Measurements from ENCODE around the gene MXRA7. TPM values are rescaled to one million over a fixed set of nuclear protein-coding genes. Genes with fewer than 3 reads are reported as not detected.
A peak's percentile ranks its signal among the peaks of the same experiment; 100 is the strongest.

MXRA7 gene
- total RNA-seq, 1 experiment from 2014 or later, result 247 TPM

DNA sequence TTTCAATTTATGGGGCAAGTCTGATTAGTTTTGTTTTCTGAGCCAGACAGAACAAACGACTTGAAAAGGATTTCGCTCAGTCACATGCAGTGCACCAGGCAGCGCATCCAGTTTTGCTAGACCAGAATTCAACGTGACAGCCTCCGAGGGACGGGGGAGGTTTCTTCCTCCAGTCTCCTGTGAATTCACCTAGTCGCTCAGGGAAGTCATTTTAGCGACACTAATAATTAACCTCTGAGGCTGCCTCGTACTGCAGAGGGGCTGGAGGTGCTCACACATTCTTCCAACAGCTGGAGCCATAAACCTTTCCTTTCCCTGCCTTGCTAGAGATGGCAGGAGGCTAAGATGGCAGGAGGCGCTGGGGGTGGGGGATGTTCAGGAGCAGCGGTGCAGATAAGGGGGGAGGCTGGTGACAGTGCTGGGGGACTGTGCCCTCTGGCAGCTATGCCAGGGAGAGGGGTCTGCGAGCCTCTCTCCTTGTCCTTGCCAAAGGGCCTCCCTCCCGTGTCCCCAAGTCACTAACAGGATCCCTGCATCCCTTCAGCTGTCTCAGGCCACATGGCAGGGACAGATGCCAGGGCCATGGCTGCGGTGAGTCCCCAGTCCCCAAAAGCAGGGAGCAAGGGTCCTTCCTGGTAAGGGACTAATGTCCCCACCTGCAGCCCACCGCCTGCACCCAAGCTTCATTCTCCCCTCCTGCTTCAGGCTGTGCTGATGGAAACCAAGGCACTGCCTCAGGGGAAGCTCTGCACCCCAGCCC lies 24.0 kb downstream of the MXRA7 start:
- Histone ChIP-seq H3K9me3 (replicated peaks) (no peaks in the 10 kb centered on the region), H3K4me3 (no peak overlapping the region), H3K27me3 (no peaks in the 10 kb centered on the region), H3K4me1 (peaks cover 53% of the 10 kb centered on the region), H3K27ac (no peak overlapping the region), H3K36me3 (peaks cover 3% of the 10 kb centered on the region; the same call in 1 of the 2 replicates)
- no peak for DNase-seq

DNA sequence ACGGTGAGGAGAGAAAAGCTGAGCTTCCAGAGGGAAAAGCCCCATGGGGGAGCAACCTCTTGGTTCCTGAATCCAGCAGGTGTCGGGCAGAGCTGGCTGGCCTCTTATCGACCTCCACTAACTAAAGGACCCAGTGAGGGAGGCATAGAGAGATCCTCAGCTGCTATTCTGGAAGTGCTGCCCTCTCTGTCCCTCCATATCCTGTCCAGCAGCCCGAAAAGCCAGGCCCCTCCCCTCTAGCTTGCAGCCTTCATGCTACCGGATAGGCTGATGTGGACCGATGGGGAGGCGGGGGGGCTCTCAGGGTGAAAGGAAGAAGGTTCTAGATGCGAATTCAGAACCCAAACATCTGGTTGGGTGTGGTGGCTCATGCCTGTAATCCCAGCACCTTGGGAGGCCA lies 24.9 kb downstream of the MXRA7 start:
- no peaks in the 10 kb centered on the region for H3K9me3 ChIP-seq (replicated peaks)
- H3K4me3 ChIP-seq, result no peak overlapping the region
- peaks cover 56% of the 10 kb centered on the region for H3K4me1 ChIP-seq
- no peaks in the 10 kb centered on the region; the same call in 1 of the 2 replicates for H3K36me3 ChIP-seq
- DNase-seq, result peak in 1 of 2 experiments; percentile 43
- H3K27ac ChIP-seq, result no peak overlapping the region
- no peaks in the 10 kb centered on the region for H3K27me3 ChIP-seq

GRCh38 chr17:76685366-76685765 lies 25.4 kb downstream of the MXRA7 start:
- H3K4me1 ChIP-seq, result peaks cover 57% of the 10 kb centered on the region
- no peak for DNase-seq
- H3K36me3 ChIP-seq, result no peaks in the 10 kb centered on the region; the same call in 1 of the 2 replicates
- H3K9me3 ChIP-seq (replicated peaks), result no peaks in the 10 kb centered on the region
- H3K27me3 ChIP-seq, result no peaks in the 10 kb centered on the region
- no peak overlapping the region for H3K27ac ChIP-seq
- H3K4me3 ChIP-seq, result no peak overlapping the region

DNA sequence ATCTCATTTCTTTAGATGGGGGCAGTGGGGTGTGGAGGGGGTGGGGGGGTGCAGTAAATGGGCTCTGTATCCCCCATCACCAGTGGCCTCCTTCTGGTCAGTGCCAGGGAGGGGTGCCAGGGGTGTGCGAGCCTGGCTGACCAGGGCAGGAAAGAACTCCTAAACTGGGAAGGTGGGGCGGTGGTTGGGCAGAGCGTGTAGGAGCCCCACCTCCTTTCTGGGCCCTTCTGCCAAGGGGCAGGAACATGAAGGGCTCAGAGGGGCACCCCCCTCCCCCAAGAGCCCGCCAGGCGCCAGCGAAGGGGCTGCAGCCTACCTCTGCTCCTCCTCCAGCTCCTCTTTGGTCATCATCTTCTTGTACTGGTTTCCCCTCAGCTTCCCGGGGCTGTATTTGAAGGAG lies 26.0 kb downstream of the MXRA7 start:
- Histone ChIP-seq H3K4me3 (no peak overlapping the region), H3K9me3 (replicated peaks) (no peaks in the 10 kb centered on the region), H3K27ac (no peak overlapping the region), H3K4me1 (peaks cover 57% of the 10 kb centered on the region), H3K27me3 (no peaks in the 10 kb centered on the region), H3K36me3 (no peaks in the 10 kb centered on the region; the same call in 1 of the 2 replicates)
- no peak for DNase-seq

DNA sequence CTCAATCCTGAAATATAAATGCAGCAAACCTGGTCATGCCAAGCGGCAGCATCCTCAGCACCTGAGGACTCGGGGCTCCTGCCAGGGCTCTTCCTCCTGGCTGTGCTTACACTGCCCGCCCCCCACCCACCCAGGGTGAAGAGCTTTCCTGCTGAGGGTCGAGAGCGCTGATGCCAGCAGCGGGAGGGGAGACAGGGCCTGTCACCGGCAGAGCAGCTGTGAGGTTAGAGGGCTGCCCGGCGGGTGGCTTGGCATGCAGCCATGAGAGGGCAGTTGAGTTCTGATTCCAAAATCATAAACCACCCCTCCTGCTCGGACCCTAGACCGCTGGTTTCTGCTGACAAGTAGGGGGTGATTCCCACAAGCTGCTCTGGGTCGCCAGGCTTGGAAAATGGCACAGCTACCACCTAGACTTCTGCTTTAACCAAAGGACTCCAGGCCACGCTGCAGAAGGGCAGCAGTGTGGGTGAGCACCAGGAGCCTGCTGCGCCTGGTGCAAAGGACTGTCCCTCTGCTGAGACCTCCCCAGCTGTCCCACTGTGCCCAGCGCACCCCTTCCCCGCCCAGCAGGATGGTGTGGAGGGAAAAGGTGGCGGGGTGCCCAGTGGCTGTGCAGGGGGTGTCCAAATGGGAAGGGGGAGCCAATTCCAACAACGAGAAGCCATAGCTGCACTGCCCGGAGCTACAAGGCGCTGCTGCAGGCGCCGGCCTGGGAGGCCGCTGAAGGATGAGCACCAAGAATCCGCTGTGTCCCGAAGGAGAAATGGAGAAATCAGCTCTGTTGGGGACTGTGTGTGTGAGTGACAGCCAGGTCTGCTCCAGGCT lies 26.6 kb downstream of the MXRA7 start:
- no peaks in the 10 kb centered on the region for H3K27me3 ChIP-seq
- H3K9me3 ChIP-seq (replicated peaks), result no peaks in the 10 kb centered on the region
- DNase-seq, result peak; percentile 79 to 80
- peaks cover 53% of the 10 kb centered on the region for H3K4me1 ChIP-seq
- peak overlapping the region; percentile 89 for H3K27ac ChIP-seq
- no peak overlapping the region for H3K4me3 ChIP-seq
- H3K36me3 ChIP-seq, result no peaks in the 10 kb centered on the region; the same call in 1 of the 2 replicates

- peak overlapping the region; percentile 5 for H3K4me3 ChIP-seq
- H3K27ac ChIP-seq, result peak overlapping the region; percentile 89
- H3K4me1 ChIP-seq, result peaks cover 46% of the 10 kb centered on the region
- no peaks in the 10 kb centered on the region for H3K9me3 ChIP-seq (replicated peaks)
- peak; percentile 93 for DNase-seq
- no peaks in the 10 kb centered on the region for H3K27me3 ChIP-seq
- no peaks in the 10 kb centered on the region; the same call in 1 of the 2 replicates for H3K36me3 ChIP-seq
Measured at GRCh38 chr17:76683011-76683755, 27.6 kb downstream of the MXRA7 start.

- H3K9me3 ChIP-seq (replicated peaks), result no peaks in the 10 kb centered on the region
- no peaks in the 10 kb centered on the region; the same call in 1 of the 2 replicates for H3K36me3 ChIP-seq
- H3K27ac ChIP-seq, result peak overlapping the region; percentile 89
- H3K4me1 ChIP-seq, result peaks cover 43% of the 10 kb centered on the region
- peak in 1 of 2 experiments; percentile 88 for DNase-seq
- peak overlapping the region; percentile 5 for H3K4me3 ChIP-seq
- no peaks in the 10 kb centered on the region for H3K27me3 ChIP-seq
Measured at GRCh38 chr17:76682296-76682695, 28.5 kb downstream of the MXRA7 start.

GRCh38 chr17:76681222-76682137 lies 29.3 kb downstream of the MXRA7 start:
- H3K4me1 ChIP-seq, result peaks cover 43% of the 10 kb centered on the region

DNA sequence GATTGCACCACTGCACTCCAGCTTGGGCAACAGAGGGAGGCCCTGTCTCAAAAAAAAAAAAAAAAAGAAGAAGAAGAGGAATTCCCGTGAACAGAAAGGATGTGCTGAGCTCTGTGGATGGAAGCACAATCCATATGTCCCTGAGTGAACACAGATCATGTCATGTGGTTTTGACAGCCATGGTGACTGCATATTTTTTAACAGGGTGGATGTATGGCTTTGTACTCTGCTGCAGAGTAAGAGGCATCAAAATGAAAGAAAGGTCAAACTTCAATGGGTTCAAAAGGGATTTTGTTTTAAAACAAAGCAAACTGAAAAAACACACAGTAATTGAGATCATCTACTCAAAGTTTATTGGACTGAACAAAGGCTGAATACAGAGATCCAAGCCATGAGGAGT lies 31.5 kb downstream of the MXRA7 start:
- Histone ChIP-seq H3K4me1 (peaks cover 33% of the 10 kb centered on the region), H3K27ac (no peak overlapping the region), H3K9me3 (replicated peaks) (no peaks in the 10 kb centered on the region), H3K36me3 (no peaks in the 10 kb centered on the region), H3K27me3 (no peaks in the 10 kb centered on the region), H3K4me3 (no peak overlapping the region)
- no peak for DNase-seq

More at GRCh38 chr17:76681222-76682137, 29.3 kb downstream of the MXRA7 start:
- no peaks in the 10 kb centered on the region for H3K36me3 ChIP-seq
- no peaks in the 10 kb centered on the region for H3K27me3 ChIP-seq
- no peak overlapping the region for H3K4me3 ChIP-seq
- DNase-seq, result peak; percentile 99 to 100
- peak overlapping the region; percentile 89 for H3K27ac ChIP-seq
- H3K9me3 ChIP-seq (replicated peaks), result no peaks in the 10 kb centered on the region

GRCh38 chr17:76678330-76678729 lies 32.4 kb downstream of the MXRA7 start:
- no peak for DNase-seq
- H3K4me3 ChIP-seq, result no peak overlapping the region
- H3K9me3 ChIP-seq (replicated peaks), result no peaks in the 10 kb centered on the region
- H3K27me3 ChIP-seq, result no peaks in the 10 kb centered on the region
- no peaks in the 10 kb centered on the region for H3K36me3 ChIP-seq
- H3K4me1 ChIP-seq, result peaks cover 24% of the 10 kb centered on the region
- no peak overlapping the region for H3K27ac ChIP-seq

DNA sequence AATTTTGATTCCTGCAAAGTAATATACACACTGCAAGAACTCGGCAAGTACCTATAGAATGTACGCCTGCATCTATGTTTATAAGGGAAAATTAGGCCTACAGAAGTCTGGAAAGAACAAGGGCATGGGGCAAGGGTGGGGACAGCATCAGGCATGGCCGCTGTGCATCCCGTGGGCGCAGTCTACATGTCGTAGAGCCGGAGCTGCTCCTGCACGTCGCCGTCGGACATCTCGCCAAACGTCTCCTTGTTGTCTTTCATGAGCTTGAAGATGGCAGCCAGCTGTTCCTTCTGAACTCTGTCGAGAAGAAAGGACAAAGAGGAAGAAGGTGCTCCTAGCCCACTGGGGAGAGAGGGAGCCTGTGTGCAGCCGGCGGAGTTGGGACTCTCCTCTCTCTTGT lies 33.4 kb downstream of the MXRA7 start:
- no peaks in the 10 kb centered on the region for H3K9me3 ChIP-seq (replicated peaks)
- no peak for DNase-seq
- no peaks in the 10 kb centered on the region for H3K27me3 ChIP-seq
- no peaks in the 10 kb centered on the region for H3K36me3 ChIP-seq
- no peak overlapping the region for H3K27ac ChIP-seq
- H3K4me1 ChIP-seq, result peaks cover 15% of the 10 kb centered on the region
- H3K4me3 ChIP-seq, result no peak overlapping the region

- no peaks in the 10 kb centered on the region for H3K36me3 ChIP-seq
- H3K27me3 ChIP-seq, result no peaks in the 10 kb centered on the region
- H3K4me3 ChIP-seq, result no peak overlapping the region
- peaks cover 9% of the 10 kb centered on the region for H3K4me1 ChIP-seq
- H3K9me3 ChIP-seq (replicated peaks), result no peaks in the 10 kb centered on the region
- DNase-seq, result no peak
- no peak overlapping the region for H3K27ac ChIP-seq
Measured at GRCh38 chr17:76676629-76677028, 34.1 kb downstream of the MXRA7 start.

DNA sequence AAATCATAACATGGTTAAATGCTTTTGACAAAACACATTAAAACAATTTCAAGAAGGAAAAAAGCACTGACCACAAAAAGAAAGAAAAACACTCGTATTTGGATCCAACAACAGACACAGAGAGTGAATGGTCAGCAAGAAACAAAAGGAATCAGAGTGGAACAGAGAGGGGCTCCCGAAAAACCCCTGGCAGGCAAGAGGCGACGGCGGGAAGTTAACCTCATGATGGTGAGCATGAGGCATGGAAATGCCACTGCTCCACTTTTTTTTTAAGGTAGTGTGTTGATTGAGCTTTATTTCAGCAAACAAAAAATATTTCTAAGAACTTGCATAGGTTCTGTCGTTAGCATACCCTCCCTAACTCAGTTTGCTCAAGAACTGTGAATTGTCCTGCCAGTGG lies 35.1 kb downstream of the MXRA7 start:
- Histone ChIP-seq H3K4me3 (no peak overlapping the region), H3K4me1 (peaks cover under 1% of the 10 kb centered on the region; the same call in 1 of the 2 replicates)

GRCh38 chr17:76674600-76674999 lies 36.2 kb downstream of the MXRA7 start:
- no peak overlapping the region for H3K27ac ChIP-seq
- H3K4me1 ChIP-seq, result peaks cover 6% of the 10 kb centered on the region; the same call in 1 of the 2 replicates
- no peaks in the 10 kb centered on the region for H3K27me3 ChIP-seq

More for the DNA sequence above, 35.1 kb downstream of the MXRA7 start:
- Histone ChIP-seq H3K36me3 (no peaks in the 10 kb centered on the region), H3K27ac (no peak overlapping the region), H3K9me3 (replicated peaks) (no peaks in the 10 kb centered on the region), H3K27me3 (no peaks in the 10 kb centered on the region)
- DNase-seq, result no peak

More at GRCh38 chr17:76674600-76674999, 36.2 kb downstream of the MXRA7 start:
- no peak for DNase-seq
- Histone ChIP-seq H3K4me3 (no peak overlapping the region), H3K36me3 (no peaks in the 10 kb centered on the region), H3K9me3 (replicated peaks) (no peaks in the 10 kb centered on the region)
